ENCODE measurements around the gene DCN. TPM values are rescaled to one million over a fixed set of nuclear protein-coding genes. Genes with fewer than 3 reads are reported as not detected.
A peak's percentile ranks its signal among the peaks of the same experiment; 100 is the strongest.

The DCN gene
- total RNA-seq, 4 donors from 2014 or later, result 371 to 2,364 (median 992) TPM

- 94 to 96% methylated on average over 6 of the region's 6 CpGs for WGBS, 2 donors
- Histone ChIP-seq H3K27ac (no peak overlapping the region), H3K9me3 (no peaks in the 10 kb centered on the region), H3K4me3 (replicated peaks in 1 of 3) (no peak overlapping the region), H3K27me3 (no peaks in the 10 kb centered on the region), H3K36me3 (no peaks in the 10 kb centered on the region), H3K4me1 (no peaks in the 10 kb centered on the region)
- DNase-seq, result no peak
- intact Hi-C loops (cut with DNase I), result no loop called here
- TF ChIP-seq POLR2A (IDR thresholded peaks at IDR 0.05) (no peak), CTCF (IDR thresholded peaks at IDR 0.05) (no peak)
Observed at GRCh38 chr12:91113621-91114020, 69.0 kb downstream of the DCN start.

- no peaks in the 10 kb centered on the region for H3K27me3 ChIP-seq
- peak within 1 kb of the TSS in 1 of 3 donors; percentile 4 for H3K27ac ChIP-seq
- H3K4me1 ChIP-seq, result no peaks in the 10 kb centered on the region
- H3K36me3 ChIP-seq, result no peaks in the 10 kb centered on the region
- DNase-seq, result peak; percentile 9 to 18
- TF ChIP-seq POLR2A (IDR thresholded peaks at IDR 0.05) (no peak), CTCF (IDR thresholded peaks at IDR 0.05) (no peak)
- H3K4me3 ChIP-seq (replicated peaks in 1 of 3), result no peak within 1 kb of the TSS
- H3K9me3 ChIP-seq, result no peaks in the 10 kb centered on the region
- intact Hi-C loops (cut with DNase I), result no loop called here
- WGBS, 2 donors, result 36 to 46% methylated on average over 7 of the region's 7 CpGs
Observed at GRCh38 chr12:91111366-91112325, 71.0 kb downstream of the DCN start, which contains the start of gene LUM. LUM (minus strand) TSS chr12:91111494; CDS start chr12:91108979, 2,515 bp downstream.

GRCh38 chr12:91110311-91110924 lies 72.2 kb downstream of the DCN start:
- intact Hi-C loops (cut with DNase I), result no loop called here
- Histone ChIP-seq H3K4me1 (no peaks in the 10 kb centered on the region), H3K27me3 (no peaks in the 10 kb centered on the region), H3K27ac (no peak overlapping the region), H3K36me3 (no peaks in the 10 kb centered on the region), H3K4me3 (replicated peaks in 1 of 3) (no peak overlapping the region), H3K9me3 (no peaks in the 10 kb centered on the region)
- no peak for DNase-seq
- TF ChIP-seq CTCF (IDR thresholded peaks at IDR 0.05), result no peak
- whole genome bisulfite sequencing, 2 donors, result 66 to 76% methylated on average over 5 of the region's 5 CpGs

GRCh38 chr12:91109581-91110310 lies 72.9 kb downstream of the DCN start:
- Histone ChIP-seq H3K36me3 (no peaks in the 10 kb centered on the region), H3K9me3 (no peaks in the 10 kb centered on the region), H3K4me3 (replicated peaks in 1 of 3) (no peak overlapping the region), H3K4me1 (no peaks in the 10 kb centered on the region), H3K27me3 (no peaks in the 10 kb centered on the region), H3K27ac (no peak overlapping the region)
- TF ChIP-seq POLR2A (IDR thresholded peaks at IDR 0.05), result no peak
- no peak for TF ChIP-seq CTCF (IDR thresholded peaks at IDR 0.05)
- no peak for DNase-seq
- 83 to 88% methylated on average over 2 of the region's 2 CpGs for WGBS, 2 donors
- intact Hi-C loops (cut with DNase I), result no loop called here
